Glutamatergic neuron (in vitro differentiated cells): ENCODE measurements around the gene FAM89A. TPM values are rescaled to one million over a fixed set of nuclear protein-coding genes. Genes with fewer than 3 reads are reported as not detected.

Experiments
- DNase-seq: peaks from one replicate; pipeline ENCODE4 v3.0.0; 2022
- H3K27ac Mint-ChIP-seq: one replicate; pipeline ENCODE4 v1.8.0; 2020; ENCODE audit warnings: mild to moderate bottlenecking, mixed read lengths, inconsistent platforms; ENCODE audit not compliant: unreplicated experiment
- H3K27me3 Mint-ChIP-seq: one replicate; pipeline ENCODE4 v1.8.0; 2020; ENCODE audit warnings: mild to moderate bottlenecking, moderate library complexity, mixed read lengths, inconsistent platforms; ENCODE audit not compliant: unreplicated experiment
- H3K36me3 Mint-ChIP-seq: one replicate; pipeline ENCODE4 v1.8.0; 2020; ENCODE audit warnings: mild to moderate bottlenecking, mixed read lengths, inconsistent platforms; ENCODE audit not compliant: unreplicated experiment
- H3K4me1 Mint-ChIP-seq: one replicate; pipeline ENCODE4 v1.8.0; 2020; ENCODE audit warnings: mild to moderate bottlenecking, low read depth, mixed read lengths, inconsistent platforms; ENCODE audit not compliant: unreplicated experiment
- H3K4me3 Mint-ChIP-seq: one replicate; pipeline ENCODE4 v1.8.0; 2020; ENCODE audit warnings: mild to moderate bottlenecking, mixed read lengths, inconsistent platforms; ENCODE audit not compliant: unreplicated experiment
- H3K9me3 Mint-ChIP-seq: one replicate; pipeline ENCODE4 v1.8.0; 2020; ENCODE audit warnings: mild to moderate bottlenecking, moderate library complexity, mixed read lengths, inconsistent platforms; ENCODE audit not compliant: unreplicated experiment
- long read RNA-seq: library from polyadenylated mRNA; unstranded; transcript quantifications from one replicate; pipeline ENCODE4 v2.0.0, GENCODE V29; 2020; ENCODE audit not compliant: unreplicated experiment
- total RNA-seq: library from RNA; stranded (reverse); fragmentation: NEBNext Ultra II Directional; extraction: Animal tissue kit (Norgen Biotek cat#: 25700); gene quantifications from one replicate; pipeline ENCODE4 v1.2.1, GENCODE V29; 2021; ENCODE audit not compliant: unreplicated experiment
- TF ChIP-seq, protein P1 (sequence below): fragments of 200-600 bp; sonication (generic); IDR thresholded peaks from one replicate; pipeline ENCODE4 v1.5.0; 2021; ENCODE audit not compliant: partially characterized antibody, unreplicated experiment

Gene FAM89A
- total RNA-seq = 6.4 TPM
- long read RNA-seq = 0 reads

DNA sequence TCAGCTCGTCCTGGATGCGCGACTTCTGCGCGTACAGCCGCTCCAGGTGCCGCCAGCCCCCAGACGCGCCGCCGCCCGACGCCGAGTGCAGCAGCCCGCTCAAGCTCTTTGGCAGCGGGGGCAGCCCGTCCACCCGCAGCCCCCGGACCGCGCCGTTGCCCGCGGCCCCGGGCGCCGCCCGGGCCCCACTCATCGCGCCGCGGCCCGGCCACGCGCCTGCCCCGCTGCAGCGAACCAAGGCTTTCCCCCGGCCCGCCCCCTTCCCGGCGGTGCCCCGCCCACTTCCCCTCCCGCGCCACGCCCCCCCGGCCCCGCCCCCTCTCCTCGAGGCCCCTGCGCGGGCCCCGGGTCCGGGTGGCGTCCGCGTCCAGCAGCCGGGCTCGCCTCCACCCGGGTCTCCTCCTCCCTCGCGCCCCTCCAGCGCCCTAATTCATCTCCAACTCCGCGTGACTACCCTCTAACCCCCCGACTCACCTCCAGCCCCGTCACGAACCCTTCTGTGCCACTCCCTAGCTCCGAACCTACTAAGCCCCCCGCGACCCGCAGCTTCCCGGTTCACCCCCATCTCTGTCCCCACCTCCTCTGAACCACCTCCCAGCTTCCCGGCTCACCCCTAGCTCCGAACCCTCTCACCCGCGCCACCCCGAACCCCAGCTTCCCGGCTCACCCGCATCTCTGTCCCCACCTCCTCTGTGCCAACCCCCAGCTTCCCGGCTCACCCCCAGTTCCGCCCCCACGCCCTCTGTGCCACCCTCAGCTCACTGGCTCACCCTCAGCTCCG lies at the start of gene FAM89A:
TSS of gene FAM89A (minus strand) at position 236 of the 781 bp plus-strand sequence. CDS start at position 193, 43 bp downstream.
- H3K9me3 Mint-ChIP-seq = peaks cover 3% of the 10 kb centered on the region
- no peak within 1 kb of the TSS for H3K27ac Mint-ChIP-seq
- peaks cover 19% of the 10 kb centered on the region for H3K27me3 Mint-ChIP-seq
- TF ChIP-seq, protein P1, sequence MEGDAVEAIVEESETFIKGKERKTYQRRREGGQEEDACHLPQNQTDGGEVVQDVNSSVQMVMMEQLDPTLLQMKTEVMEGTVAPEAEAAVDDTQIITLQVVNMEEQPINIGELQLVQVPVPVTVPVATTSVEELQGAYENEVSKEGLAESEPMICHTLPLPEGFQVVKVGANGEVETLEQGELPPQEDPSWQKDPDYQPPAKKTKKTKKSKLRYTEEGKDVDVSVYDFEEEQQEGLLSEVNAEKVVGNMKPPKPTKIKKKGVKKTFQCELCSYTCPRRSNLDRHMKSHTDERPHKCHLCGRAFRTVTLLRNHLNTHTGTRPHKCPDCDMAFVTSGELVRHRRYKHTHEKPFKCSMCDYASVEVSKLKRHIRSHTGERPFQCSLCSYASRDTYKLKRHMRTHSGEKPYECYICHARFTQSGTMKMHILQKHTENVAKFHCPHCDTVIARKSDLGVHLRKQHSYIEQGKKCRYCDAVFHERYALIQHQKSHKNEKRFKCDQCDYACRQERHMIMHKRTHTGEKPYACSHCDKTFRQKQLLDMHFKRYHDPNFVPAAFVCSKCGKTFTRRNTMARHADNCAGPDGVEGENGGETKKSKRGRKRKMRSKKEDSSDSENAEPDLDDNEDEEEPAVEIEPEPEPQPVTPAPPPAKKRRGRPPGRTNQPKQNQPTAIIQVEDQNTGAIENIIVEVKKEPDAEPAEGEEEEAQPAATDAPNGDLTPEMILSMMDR = no peak
- H3K4me3 Mint-ChIP-seq = peak within 1 kb of the TSS; percentile 81
- no peaks in the 10 kb centered on the region for H3K4me1 Mint-ChIP-seq
- peaks cover 6% of the 10 kb centered on the region for H3K36me3 Mint-ChIP-seq
- peak; percentile 63 for DNase-seq

DNA sequence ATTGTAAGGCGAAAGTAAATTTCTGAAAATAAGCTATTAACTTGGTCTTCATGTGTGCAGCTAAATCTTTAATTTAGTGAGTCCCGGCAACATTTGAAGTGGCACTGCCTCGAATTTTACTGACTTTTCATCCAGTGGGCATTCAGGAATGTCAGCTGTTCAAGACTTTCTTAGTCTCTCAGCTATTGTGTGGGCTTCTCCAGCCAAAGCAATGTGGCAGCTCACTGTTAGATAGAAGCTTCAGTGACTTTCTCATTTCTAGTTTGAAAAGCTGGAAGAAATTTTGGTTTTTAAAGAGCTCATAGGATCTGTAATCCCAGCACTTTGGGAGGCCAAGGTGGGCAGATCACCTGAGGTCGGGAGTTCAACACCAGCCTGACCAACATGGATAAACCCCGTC lies 44.3 kb upstream of the FAM89A start:
- Mint-ChIP-seq H3K9me3 (no peaks in the 10 kb centered on the region), H3K4me3 (no peak overlapping the region), H3K36me3 (no peaks in the 10 kb centered on the region), H3K27ac (no peak overlapping the region), H3K27me3 (peaks cover 4% of the 10 kb centered on the region), H3K4me1 (no peaks in the 10 kb centered on the region)
- TF ChIP-seq, protein P1 = no peak
- no peak for DNase-seq

DNA sequence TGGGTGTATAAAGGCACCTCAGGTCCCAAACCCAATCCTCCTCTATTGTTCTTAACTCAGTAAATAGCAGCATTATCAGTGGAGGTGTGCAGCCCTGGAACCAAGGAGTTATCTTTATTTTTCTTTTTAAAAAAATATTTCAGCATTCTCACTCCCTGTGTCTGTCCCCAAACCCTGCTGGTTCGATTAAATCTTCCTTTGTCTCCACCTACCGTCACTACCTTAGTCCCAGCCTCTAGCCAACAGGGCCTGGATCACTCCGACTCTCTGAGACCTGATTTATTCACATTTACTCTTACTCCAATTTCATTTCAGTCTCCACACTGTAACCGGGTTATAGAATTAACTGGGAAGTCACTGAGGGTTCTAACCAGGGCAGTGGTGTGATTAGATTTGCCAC lies 39.1 kb upstream of the FAM89A start:
- Mint-ChIP-seq H3K4me3 (no peak overlapping the region), H3K27ac (no peak overlapping the region), H3K36me3 (peaks cover 3% of the 10 kb centered on the region), H3K9me3 (peaks cover 2% of the 10 kb centered on the region), H3K4me1 (no peaks in the 10 kb centered on the region), H3K27me3 (peaks cover 2% of the 10 kb centered on the region)
- no peak for DNase-seq
- TF ChIP-seq, protein P1 = no peak

DNA sequence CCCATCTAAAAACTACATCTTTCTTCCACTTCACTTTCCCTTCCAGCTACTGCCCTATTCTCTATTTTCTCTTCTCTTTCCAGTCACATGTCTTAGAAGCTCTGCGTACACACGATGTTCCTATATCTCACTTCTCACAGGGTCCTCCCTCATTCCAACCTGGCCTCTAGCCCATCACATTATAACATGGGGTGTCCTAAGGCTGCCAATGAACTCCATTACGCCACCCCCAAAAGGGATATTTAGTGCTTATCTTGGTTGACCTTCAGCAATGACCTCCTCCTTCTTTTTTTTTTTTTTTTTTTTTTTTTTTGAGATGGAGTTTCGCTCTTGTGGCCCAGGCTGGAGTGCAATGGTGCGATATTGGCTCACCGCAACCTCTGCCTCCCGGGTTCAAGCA lies 38.2 kb upstream of the FAM89A start:
- no peak overlapping the region for H3K4me3 Mint-ChIP-seq
- DNase-seq = no peak
- H3K27ac Mint-ChIP-seq = no peak overlapping the region
- TF ChIP-seq, protein P1 = no peak
- H3K9me3 Mint-ChIP-seq = peaks cover 2% of the 10 kb centered on the region
- H3K36me3 Mint-ChIP-seq = peaks cover 3% of the 10 kb centered on the region
- peaks cover 2% of the 10 kb centered on the region for H3K27me3 Mint-ChIP-seq
- H3K4me1 Mint-ChIP-seq = no peaks in the 10 kb centered on the region

DNA sequence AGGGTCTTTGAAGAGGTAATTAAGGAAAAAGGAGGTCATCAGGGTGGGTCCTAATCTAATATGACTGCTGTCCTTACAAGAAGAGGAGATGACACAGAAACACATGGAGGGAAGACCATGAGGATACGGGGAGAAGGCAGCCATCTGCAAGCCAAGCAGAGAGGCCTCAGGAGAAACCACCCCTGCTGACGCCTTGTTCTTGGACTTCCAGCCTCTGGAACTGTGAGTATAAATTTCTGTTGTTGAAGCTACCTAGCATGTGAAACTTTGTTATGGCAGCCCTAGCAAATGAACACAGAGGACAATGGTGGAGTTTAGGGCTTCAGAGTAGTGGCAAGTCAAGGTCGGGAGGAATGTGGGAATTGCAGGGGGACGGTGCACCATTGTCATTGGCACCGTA lies 36.7 kb upstream of the FAM89A start:
- no peaks in the 10 kb centered on the region for H3K4me1 Mint-ChIP-seq
- H3K9me3 Mint-ChIP-seq = peaks cover 2% of the 10 kb centered on the region
- H3K27ac Mint-ChIP-seq = no peak overlapping the region
- TF ChIP-seq, protein P1 = no peak
- no peak overlapping the region for H3K4me3 Mint-ChIP-seq
- no peak for DNase-seq
- H3K36me3 Mint-ChIP-seq = peaks cover 3% of the 10 kb centered on the region
- peaks cover 2% of the 10 kb centered on the region for H3K27me3 Mint-ChIP-seq
